OCI-LY1 (cell line): ENCODE data around the gene FRMD5.

Experiments used
- CTCF ChIP-seq: fragments of 200-600 bp; sonication (generic), shearing (Covaris generic); IDR thresholded peaks from 2 replicates; pipeline ENCODE4 v1.5.1; 2017; ENCODE audit warnings: mild to moderate bottlenecking, antibody characterized with exemption, low read length, moderate library complexity, mixed read lengths
- EZH2 ChIP-seq: fragments of 200-600 bp; sonication (generic), shearing (Covaris generic); IDR thresholded peaks from 2 replicates; pipeline ENCODE4 v1.8.0; 2017; ENCODE audit warnings: borderline replicate concordance, mixed run types, mild to moderate bottlenecking, antibody characterized with exemption, low read length, moderate library complexity, mixed read lengths

GRCh38 chr15:44219073-44219472, 24.0 kb upstream of the FRMD5 start:
- TF ChIP-seq CTCF (no peak), EZH2 (no peak)
